Choroid plexus epithelial cell (primary cell): ENCODE results near the gene RNASE4.
A peak's percentile ranks its signal among the peaks of the same experiment; 100 is the strongest.
"Not testable (repeated sequence)": the region's sequence is repeated elsewhere in the genome, so short reads cannot be mapped to it uniquely, and the experiment has no call there.

ENCODE experiments used
- DNase-seq: peaks from one replicate; pipeline ENCODE4 v3.0.0-alpha.2; 2010; ENCODE audit warnings: low read depth
- H3K4me3 ChIP-seq: 2 replicates; pipeline ENCODE4 v1.5.1; 2011; ENCODE audit warnings: low read depth, mild to moderate bottlenecking, control low read depth, low read length, moderate library complexity
- TF ChIP-seq, protein P1 (sequence below): conservative IDR thresholded peaks from 2 replicates; pipeline ENCODE4 v1.5.1; 2011; ENCODE audit warnings: low read depth, mild to moderate bottlenecking, control low read depth, inconsistent platforms, low read length, moderate library complexity

Gene RNASE4

DNA sequence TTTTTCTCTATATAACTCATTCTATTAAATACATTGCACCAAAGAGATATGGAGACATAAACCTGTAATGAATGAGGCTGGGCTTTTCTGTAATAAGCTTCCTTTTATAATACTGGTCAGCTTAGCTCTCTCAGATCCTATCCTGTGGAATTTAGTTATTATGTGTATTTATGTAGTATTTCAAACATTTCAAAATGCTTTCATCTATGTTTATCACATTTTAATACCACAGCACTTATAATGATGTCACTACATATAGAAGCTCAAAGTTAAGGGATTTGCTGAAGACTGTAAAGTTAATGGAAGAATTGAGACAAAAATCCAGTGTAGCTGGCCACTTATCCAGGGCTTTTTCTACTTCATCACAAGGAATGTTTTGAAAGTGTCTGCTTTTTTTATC, 15.6 kb downstream of the RNASE4 start:
- TF ChIP-seq, protein P1, sequence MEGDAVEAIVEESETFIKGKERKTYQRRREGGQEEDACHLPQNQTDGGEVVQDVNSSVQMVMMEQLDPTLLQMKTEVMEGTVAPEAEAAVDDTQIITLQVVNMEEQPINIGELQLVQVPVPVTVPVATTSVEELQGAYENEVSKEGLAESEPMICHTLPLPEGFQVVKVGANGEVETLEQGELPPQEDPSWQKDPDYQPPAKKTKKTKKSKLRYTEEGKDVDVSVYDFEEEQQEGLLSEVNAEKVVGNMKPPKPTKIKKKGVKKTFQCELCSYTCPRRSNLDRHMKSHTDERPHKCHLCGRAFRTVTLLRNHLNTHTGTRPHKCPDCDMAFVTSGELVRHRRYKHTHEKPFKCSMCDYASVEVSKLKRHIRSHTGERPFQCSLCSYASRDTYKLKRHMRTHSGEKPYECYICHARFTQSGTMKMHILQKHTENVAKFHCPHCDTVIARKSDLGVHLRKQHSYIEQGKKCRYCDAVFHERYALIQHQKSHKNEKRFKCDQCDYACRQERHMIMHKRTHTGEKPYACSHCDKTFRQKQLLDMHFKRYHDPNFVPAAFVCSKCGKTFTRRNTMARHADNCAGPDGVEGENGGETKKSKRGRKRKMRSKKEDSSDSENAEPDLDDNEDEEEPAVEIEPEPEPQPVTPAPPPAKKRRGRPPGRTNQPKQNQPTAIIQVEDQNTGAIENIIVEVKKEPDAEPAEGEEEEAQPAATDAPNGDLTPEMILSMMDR: no peak
- DNase-seq: no peak
- H3K4me3 ChIP-seq: no peak overlapping the region

DNA sequence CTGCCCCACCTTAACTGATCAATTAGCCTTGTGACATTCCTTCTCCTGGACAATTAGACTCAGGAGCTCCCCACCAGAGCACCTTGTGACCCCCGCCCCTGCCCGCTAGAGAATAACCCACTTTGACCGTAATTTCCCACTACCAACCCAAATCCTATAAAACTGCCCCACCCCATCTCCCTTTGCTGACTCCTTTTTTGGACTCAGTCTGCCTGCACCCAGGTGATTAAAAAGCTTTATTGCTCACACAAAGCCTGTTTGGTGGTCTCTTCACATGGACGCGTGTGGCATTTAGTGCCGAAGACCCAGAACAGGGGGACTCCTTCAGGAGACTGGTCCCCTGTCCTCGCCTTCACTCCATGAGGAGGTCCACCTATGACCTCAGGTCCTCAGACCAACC, 16.6 kb downstream of the RNASE4 start:
- not testable (repeated sequence) for DNase-seq, H3K4me3 ChIP-seq

- TF ChIP-seq, protein P1: no peak
Observed at GRCh38 chr14:20706657-20707355, 22.4 kb downstream of the RNASE4 start.

GRCh38 chr14:20707622-20708021, 23.3 kb downstream of the RNASE4 start:
- TF ChIP-seq, protein P1: no peak
- DNase-seq: peak; percentile 44

More at GRCh38 chr14:20706657-20707355, 22.4 kb downstream of the RNASE4 start:
- no peak overlapping the region for H3K4me3 ChIP-seq
- peak; percentile 8 for DNase-seq

DNA sequence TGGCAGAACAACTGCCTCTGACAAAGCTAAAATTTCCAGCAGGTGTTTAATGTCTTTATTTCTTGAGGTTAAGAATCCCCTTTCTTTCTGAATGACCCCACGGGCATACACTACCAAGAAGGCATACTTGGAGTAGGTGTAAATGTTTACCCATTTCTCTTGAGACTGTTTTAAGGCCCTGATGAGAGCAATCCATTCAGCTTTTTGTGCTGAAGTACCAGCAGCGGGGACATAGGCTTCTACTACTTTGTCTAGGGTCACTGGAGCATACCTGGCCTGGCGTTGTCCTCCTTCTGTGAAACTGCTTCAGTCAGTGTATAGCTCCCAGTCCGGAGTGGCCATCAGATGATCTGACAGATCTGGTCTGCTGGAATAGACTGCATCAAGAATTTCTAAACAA, 26.9 kb downstream of the RNASE4 start:
- TF ChIP-seq, protein P1: no peak
- DNase-seq: no peak
- no peak overlapping the region for H3K4me3 ChIP-seq

More at GRCh38 chr14:20707622-20708021, 23.3 kb downstream of the RNASE4 start:
- H3K4me3 ChIP-seq: no peak overlapping the region

- no peak for DNase-seq
- no peak overlapping the region for H3K4me3 ChIP-seq
- TF ChIP-seq, protein P1: no peak
Observed at GRCh38 chr14:20711685-20712084, 27.3 kb downstream of the RNASE4 start.

- peak; percentile 15 for DNase-seq
- TF ChIP-seq, protein P1: no peak
- no peak overlapping the region for H3K4me3 ChIP-seq
Observed at GRCh38 chr14:20712904-20713303, 28.5 kb downstream of the RNASE4 start.
